PC-3 (cell line): ENCODE results near the gene MT1H. TPM values are rescaled to one million over a fixed set of nuclear protein-coding genes. Genes with fewer than 3 reads are reported as not detected.

Experiments
- ATAC-seq: fragments of 200-7000 bp; cut with Tn5 transposase; 2 replicates; pipeline ENCODE4 v1.9.1; 2020; ENCODE audit warnings: mild to moderate bottlenecking, moderate library complexity
- BruUV-seq: library from RNA; stranded (reverse); fragments of 400-500 nt; replicated peaks from 2 replicates; lab custom pipeline; 2021; lab: Mats Ljungman, UMichigan
- CTCF ChIA-PET: fragments of 300-600 bp; sonication (Branson Sonifier 250); formaldehyde crosslinking; loops from one replicate; lab custom pipeline; 2022; ENCODE audit warnings: antibody characterized with exemption; lab: Charles Lee
- POLR2A ChIA-PET: fragments of 300-600 bp; sonication (Branson Sonifier 250); formaldehyde crosslinking; loops from one replicate; lab custom pipeline; 2022; ENCODE audit warnings: antibody characterized with exemption; ENCODE audit not compliant: unreplicated experiment; lab: Charles Lee
- DNase-seq: peaks from one replicate; pipeline ENCODE4 v3.0.0-alpha.2; 2015
- H2AFZ ChIP-seq: fragments of 300-600 bp; sonication (generic); 2 replicates; pipeline ENCODE4 v1.6.0; 2016; ENCODE audit warnings: antibody characterized with exemption, low read length
- H3F3A ChIP-seq: fragments of 300-600 bp; sonication (generic); one replicate; pipeline ENCODE4 v1.6.0; 2017; ENCODE audit warnings: antibody characterized with exemption, low read length, control low read depth, mild to moderate bottlenecking; ENCODE audit not compliant: unreplicated experiment
- H3K27ac ChIP-seq: fragments of 300-600 bp; sonication (generic); 2 replicates; pipeline ENCODE4 v1.5.1; 2016; ENCODE audit warnings: mild to moderate bottlenecking, low read length
- H3K27me3 ChIP-seq: fragments of 300-600 bp; sonication (generic); 2 replicates; pipeline ENCODE4 v1.6.1; 2016; ENCODE audit warnings: low read length, mixed read lengths
- H3K36me3 ChIP-seq: fragments of 300-600 bp; sonication (generic); 2 replicates; pipeline ENCODE4 v1.6.1; 2016; ENCODE audit warnings: low read depth, mixed run types, low read length, mixed read lengths
- H3K4me1 ChIP-seq: fragments of 300-600 bp; sonication (generic); 2 replicates; pipeline ENCODE4 v1.5.1; 2016; ENCODE audit warnings: low read length; ENCODE audit not compliant: insufficient read depth
- H3K4me2 ChIP-seq: fragments of 300-600 bp; sonication (generic); 2 replicates; pipeline ENCODE4 v1.6.0; 2016; ENCODE audit warnings: low read length
- H3K4me3 ChIP-seq: fragments of 300-600 bp; sonication (generic); 2 replicates; pipeline ENCODE4 v1.5.1; 2016; ENCODE audit warnings: mild to moderate bottlenecking, low read length, mixed read lengths
- H3K79me2 ChIP-seq: fragments of 300-600 bp; sonication (generic); 2 replicates; pipeline ENCODE4 v1.6.1; 2017; ENCODE audit warnings: low read length, mixed read lengths
- H3K9ac ChIP-seq: fragments of 300-600 bp; sonication (generic); 2 replicates; pipeline ENCODE4 v1.6.0; 2016; ENCODE audit warnings: mild to moderate bottlenecking, low read length
- H3K9me2 ChIP-seq: fragments of 300-600 bp; sonication (generic); replicated peaks from 2 replicates; pipeline ENCODE4 v1.6.1; 2016; ENCODE audit warnings: mixed run types, low read length, mixed read lengths
- H3K9me3 ChIP-seq: fragments of 300-600 bp; sonication (generic); 2 replicates; pipeline ENCODE4 v1.6.1; 2016; ENCODE audit warnings: low read length, mixed read lengths
- H4K20me1 ChIP-seq: fragments of 300-600 bp; sonication (generic); 2 replicates; pipeline ENCODE4 v1.6.1; 2016; ENCODE audit warnings: low read length, mixed read lengths
- CTCF ChIP-seq: fragments of 300-600 bp; sonication (generic); conservative IDR thresholded peaks from 2 replicates; pipeline ENCODE4 v1.5.1; 2017; ENCODE audit warnings: antibody characterized with exemption, low read depth, mild to moderate bottlenecking, low read length
- EZH2 ChIP-seq: fragments of 300-600 bp; sonication (generic); IDR thresholded peaks from one replicate; pipeline ENCODE4 v1.6.1; 2017; ENCODE audit warnings: antibody characterized with exemption, mild to moderate bottlenecking, low read length; ENCODE audit not compliant: unreplicated experiment
- EZH2phosphoT487 ChIP-seq: fragments of 300-600 bp; sonication (generic); IDR thresholded peaks from 2 replicates; pipeline ENCODE4 v1.6.1; 2018; ENCODE audit warnings: mild to moderate bottlenecking, antibody characterized with exemption, low read length, borderline replicate concordance
- intact Hi-C: fragments of 100-400 bp; cut with micrococcal nuclease; formaldehyde crosslinking; loops from 2 replicates; pipeline ENCODE4 v1.9.0; 2023
- total RNA-seq: library from RNA; depleted of rRNA; stranded (reverse); fragments of >200 nt; gene quantifications from 2 replicates; pipeline ENCODE4 v1.2.3, GENCODE V29; 2014

MT1H gene
- total RNA-seq, 1 experiment from 2014 or later, result not detected

GRCh38 chr16:56632848-56633365 is 36.7 kb upstream of the MT1H start:
- no peaks in the 10 kb centered on the region for H3K9me2 ChIP-seq
- H3K27ac ChIP-seq, result no peak overlapping the region
- H3K27me3 ChIP-seq, result no peaks in the 10 kb centered on the region
- no peaks in the 10 kb centered on the region for H3F3A ChIP-seq
- intact Hi-C loops, result no loop called here
- TSS peak; percentile 48 for BruUV-seq
- no peak for DNase-seq
- CTCF ChIA-PET, result no interaction called here
- POLR2A ChIA-PET, result no interaction called here
- TF ChIP-seq EZH2 (no peak), CTCF (no peak), EZH2phosphoT487 (no peak)
- peak overlapping the region; percentile 80 for H3K4me2 ChIP-seq
- no peaks in the 10 kb centered on the region for H3K79me2 ChIP-seq
- no peaks in the 10 kb centered on the region for H3K36me3 ChIP-seq
- no peak overlapping the region for H2AFZ ChIP-seq
- no peaks in the 10 kb centered on the region for H3K9me3 ChIP-seq
- ATAC-seq, result no peak
- H4K20me1 ChIP-seq, result no peaks in the 10 kb centered on the region
- H3K4me1 ChIP-seq, result no peaks in the 10 kb centered on the region; the same call in 1 of the 2 replicates
- H3K9ac ChIP-seq, result no peak overlapping the region; the same call in 1 of the 2 replicates
- peak overlapping the region; percentile 67 for H3K4me3 ChIP-seq

GRCh38 chr16:56633535-56633934 is 36.1 kb upstream of the MT1H start:
- no peaks in the 10 kb centered on the region for H3K79me2 ChIP-seq
- H3K4me1 ChIP-seq, result no peaks in the 10 kb centered on the region; the same call in 1 of the 2 replicates
- ATAC-seq (no peak), DNase-seq (no peak)
- H3K27me3 ChIP-seq, result no peaks in the 10 kb centered on the region
- intact Hi-C loops, result no loop called here
- no peak for TF ChIP-seq EZH2
- TF ChIP-seq EZH2phosphoT487, result no peak
- no peak for TF ChIP-seq CTCF
- no peaks in the 10 kb centered on the region for H3K9me2 ChIP-seq
- no peak overlapping the region for H3K9ac ChIP-seq
- H2AFZ ChIP-seq, result no peak overlapping the region
- H3K36me3 ChIP-seq, result no peaks in the 10 kb centered on the region
- no peak overlapping the region for H3K4me3 ChIP-seq
- no TSS peak for BruUV-seq
- no peaks in the 10 kb centered on the region for H4K20me1 ChIP-seq
- H3F3A ChIP-seq, result no peaks in the 10 kb centered on the region
- no peak overlapping the region for H3K4me2 ChIP-seq
- no peaks in the 10 kb centered on the region for H3K9me3 ChIP-seq
- ChIA-PET CTCF (no interaction called here), POLR2A (no interaction called here)
- H3K27ac ChIP-seq, result no peak overlapping the region

- H3F3A ChIP-seq, result no peaks in the 10 kb centered on the region
- no peaks in the 10 kb centered on the region for H3K79me2 ChIP-seq
- no peaks in the 10 kb centered on the region for H4K20me1 ChIP-seq
- H3K27ac ChIP-seq, result no peak overlapping the region
- H3K4me3 ChIP-seq, result no peak overlapping the region
- H3K27me3 ChIP-seq, result no peaks in the 10 kb centered on the region
- CTCF ChIA-PET, result no interaction called here
- no peaks in the 10 kb centered on the region for H3K9me2 ChIP-seq
- TF ChIP-seq EZH2 (no peak), EZH2phosphoT487 (no peak), CTCF (no peak)
- no TSS peak for BruUV-seq
- H2AFZ ChIP-seq, result no peak overlapping the region
- ATAC-seq (no peak), DNase-seq (no peak)
- POLR2A ChIA-PET, result no interaction called here
- no peaks in the 10 kb centered on the region for H3K36me3 ChIP-seq
- no peaks in the 10 kb centered on the region for H3K9me3 ChIP-seq
- intact Hi-C loops, result no loop called here
- H3K4me2 ChIP-seq, result no peak overlapping the region
- peaks cover 4% of the 10 kb centered on the region for H3K4me1 ChIP-seq
- no peak overlapping the region for H3K9ac ChIP-seq
Observed at GRCh38 chr16:56634715-56635440, 34.7 kb upstream of the MT1H start.
